ENCODE results near the gene ZYX.

DNA sequence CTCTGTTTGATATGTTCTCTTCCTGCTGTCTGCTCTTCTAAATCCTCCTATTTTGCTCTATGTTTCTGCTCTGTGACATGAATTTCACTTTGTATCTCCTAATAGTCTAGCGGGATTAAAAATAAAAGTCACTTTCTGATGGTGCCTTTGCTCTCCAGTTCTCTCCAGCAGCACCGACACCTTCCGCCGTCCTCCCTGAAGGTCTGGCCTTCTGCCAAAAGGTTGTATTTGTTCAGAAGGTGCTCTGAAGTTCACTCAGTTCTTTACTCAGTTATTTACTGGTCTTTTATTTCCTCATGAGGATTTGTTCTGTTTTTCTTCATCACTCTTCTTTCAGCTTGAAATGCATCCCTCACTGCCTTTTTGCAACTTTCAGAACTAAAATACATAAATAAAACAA, 38.7 kb downstream of the ZYX start:
- TF ChIP-seq CTCF (IDR thresholded peaks at IDR 0.05; ENCODE audit: insufficient read depth, low read depth, low read length) (no peak), EZH2 (IDR thresholded peaks at IDR 0.05; ENCODE audit: insufficient read depth, low read length) (no peak)

Data from astrocyte (in vitro differentiated cells and primary cell).